ENCODE measurements around the gene FGFR3. TPM values are rescaled to one million over a fixed set of nuclear protein-coding genes. Genes with fewer than 3 reads are reported as not detected.

FGFR3 gene
- total RNA-seq, 4 donors from 2014 or later = 56.2 to 209 (median 110) TPM

DNA sequence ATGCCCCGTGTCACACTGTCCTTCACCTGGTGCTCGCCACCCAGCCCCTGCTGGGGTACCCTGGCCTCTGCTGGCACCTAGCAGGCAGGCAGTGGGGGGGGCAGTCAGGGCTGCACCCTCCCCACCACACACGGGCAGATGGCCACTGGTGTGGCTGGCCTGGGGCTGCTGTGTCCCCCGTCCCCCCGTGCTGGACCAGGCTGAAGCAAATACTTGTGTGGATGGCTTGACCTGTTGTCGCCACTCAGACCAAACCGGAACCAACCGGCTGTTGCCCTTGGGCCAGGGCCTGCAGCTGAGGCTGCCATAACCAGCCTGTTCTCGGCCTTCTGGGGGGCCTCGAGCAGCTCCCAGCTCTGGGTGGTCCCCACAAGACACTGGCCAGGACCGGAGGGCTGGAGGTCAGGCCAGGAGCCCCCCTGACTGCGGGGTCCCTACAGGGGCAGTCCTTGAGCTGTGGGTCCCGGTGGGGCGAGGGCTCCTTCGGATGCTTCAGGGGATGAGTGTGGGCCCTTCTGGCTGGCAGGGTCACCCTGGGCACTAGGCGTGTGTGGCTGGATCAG, 4.3 kb downstream of the FGFR3 start:
- Histone ChIP-seq H3K36me3 (no peaks in the 10 kb centered on the region), H3K4me3 (no peak overlapping the region), H3K4me1 (peaks cover 17 to 49% (median 35%) of the 10 kb centered on the region in 4 donors), H3K27me3 (peaks cover 44% of the 10 kb centered on the region), H3K27ac (no peak overlapping the region), H3K9me3 (no peaks in the 10 kb centered on the region)
- no peak for DNase-seq
- in situ Hi-C loops (cut with MboI; ENCODE audit: low pct_ligation_motif_present in 1 of 4, low pct_unique_long_range_greater_than_20kb in 1 of 4, low sequenced_read_pairs in 3 of 4) = no loop called here
- no peak for TF ChIP-seq POLR2AphosphoS5 (IDR thresholded peaks at IDR 0.05)
- no peak for TF ChIP-seq CTCF (IDR thresholded peaks at IDR 0.05)
- TF ChIP-seq POLR2A (IDR thresholded peaks at IDR 0.05) = no peak
- TF ChIP-seq EP300 (IDR thresholded peaks at IDR 0.05; ENCODE audit: low read depth) = no peak
- 78% methylated on average over 14 of the region's 16 CpGs; no CpG with 5 or more reads in 1 of the 2 donors for WGBS, 2 donors (ENCODE audit: low coverage in 1 of 2)
- intact Hi-C loops (cut with DNase I; ENCODE audit: low total_unique reads) = no loop called here

DNA sequence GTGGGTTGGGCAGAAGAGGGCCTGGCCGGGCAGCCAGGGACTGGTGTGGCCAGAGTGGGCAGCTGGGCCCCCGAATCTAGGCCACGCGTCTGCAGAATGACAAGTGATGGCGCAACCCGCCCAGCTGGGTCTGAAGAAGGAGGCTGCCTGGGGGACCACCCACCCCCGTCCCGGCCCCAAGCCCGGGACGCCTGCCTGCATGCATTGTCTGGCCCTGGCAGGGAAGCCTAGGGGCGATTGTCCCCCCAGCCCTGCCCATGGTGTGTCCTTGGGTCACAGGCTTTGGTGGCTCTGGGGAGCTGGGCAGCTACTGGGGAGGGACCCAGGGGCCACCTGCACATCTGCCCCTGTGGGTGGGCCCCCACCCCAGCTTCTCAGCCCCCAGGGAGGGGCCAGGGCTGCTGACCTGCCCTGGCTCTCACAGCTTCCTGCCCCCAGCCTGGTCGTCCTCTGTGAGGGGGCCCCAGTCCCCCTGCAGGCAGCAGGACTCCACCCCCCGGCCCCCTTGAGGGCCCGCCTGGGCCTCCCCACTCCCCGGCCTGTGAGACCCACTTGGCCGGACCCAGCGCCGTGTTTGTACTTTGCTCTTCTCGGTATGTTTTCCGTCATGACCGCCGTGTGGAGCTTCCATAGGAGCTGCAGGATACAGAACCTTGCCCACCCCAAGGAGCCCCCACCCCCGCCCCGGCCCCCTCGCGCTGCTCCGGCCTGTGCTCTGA, 4.9 kb downstream of the FGFR3 start:
- no peak overlapping the region for H3K4me3 ChIP-seq
- peaks cover 17 to 44% (median 32%) of the 10 kb centered on the region in 4 donors for H3K4me1 ChIP-seq
- no peaks in the 10 kb centered on the region for H3K36me3 ChIP-seq
- H3K27me3 ChIP-seq = peaks cover 41% of the 10 kb centered on the region
- no peak overlapping the region for H3K27ac ChIP-seq
- DNase-seq = no peak
- intact Hi-C loops (cut with DNase I; ENCODE audit: low total_unique reads) = no loop called here
- TF ChIP-seq EP300 (IDR thresholded peaks at IDR 0.05; ENCODE audit: low read depth) (no peak), POLR2AphosphoS5 (IDR thresholded peaks at IDR 0.05) (no peak), CTCF (IDR thresholded peaks at IDR 0.05) (no peak), POLR2A (IDR thresholded peaks at IDR 0.05) (no peak)
- H3K9me3 ChIP-seq = no peaks in the 10 kb centered on the region
- in situ Hi-C loops (cut with MboI; ENCODE audit: low pct_ligation_motif_present in 1 of 4, low pct_unique_long_range_greater_than_20kb in 1 of 4, low sequenced_read_pairs in 3 of 4) = no loop called here
- 78% methylated on average over 27 of the region's 27 CpGs; no CpG with 5 or more reads in 1 of the 2 donors for WGBS, 2 donors (ENCODE audit: low coverage in 1 of 2)

- peaks cover 17 to 44% (median 32%) of the 10 kb centered on the region in 4 donors for H3K4me1 ChIP-seq
- WGBS, 2 donors (ENCODE audit: low coverage in 1 of 2) = 77 to 88% methylated on average over 3 to 30 of the region's 30 CpGs
- no peak overlapping the region for H3K4me3 ChIP-seq
- DNase-seq = no peak
- intact Hi-C loops (cut with DNase I; ENCODE audit: low total_unique reads) (no loop called here), in situ Hi-C loops (cut with MboI; ENCODE audit: low pct_ligation_motif_present in 1 of 4, low pct_unique_long_range_greater_than_20kb in 1 of 4, low sequenced_read_pairs in 3 of 4) (no loop called here)
- peaks cover 41% of the 10 kb centered on the region for H3K27me3 ChIP-seq
- no peaks in the 10 kb centered on the region for H3K9me3 ChIP-seq
- peak overlapping the region in 1 of 4 donors; percentile 15 for H3K27ac ChIP-seq
- TF ChIP-seq POLR2A (IDR thresholded peaks at IDR 0.05) = no peak
- H3K36me3 ChIP-seq = no peaks in the 10 kb centered on the region
Observed at GRCh38 chr4:1798580-1799386, 5.7 kb downstream of the FGFR3 start.

- H3K27ac ChIP-seq = peak overlapping the region in 1 of 4 donors; percentile 15
- H3K4me1 ChIP-seq = peaks cover 12 to 36% (median 23%) of the 10 kb centered on the region in 4 donors
- peak; percentile 64 for DNase-seq
- in situ Hi-C loops (cut with MboI; ENCODE audit: low pct_ligation_motif_present in 1 of 4, low pct_unique_long_range_greater_than_20kb in 1 of 4, low sequenced_read_pairs in 3 of 4) = loop anchor here in 1 of 4 donors (25.0 kb wide), 1 partner anchor 388 kb away; no protein-coding TSS in a partner anchor
- no peak for TF ChIP-seq POLR2A (IDR thresholded peaks at IDR 0.05)
- TF ChIP-seq EP300 (IDR thresholded peaks at IDR 0.05; ENCODE audit: low read depth) = no peak
- TF ChIP-seq POLR2AphosphoS5 (IDR thresholded peaks at IDR 0.05) = no peak
- TF ChIP-seq CTCF (IDR thresholded peaks at IDR 0.05) = no peak
- WGBS, 2 donors (ENCODE audit: low coverage in 1 of 2) = 85% methylated on average over 29 of the region's 41 CpGs; no CpG with 5 or more reads in 1 of the 2 donors
- no peak overlapping the region for H3K4me3 ChIP-seq
- intact Hi-C loops (cut with DNase I; ENCODE audit: low total_unique reads) = no loop called here
- no peaks in the 10 kb centered on the region for H3K36me3 ChIP-seq
- H3K9me3 ChIP-seq = no peaks in the 10 kb centered on the region
- H3K27me3 ChIP-seq = peaks cover 32% of the 10 kb centered on the region
Observed at GRCh38 chr4:1799387-1800375, 6.6 kb downstream of the FGFR3 start.
